ENCODE data around the gene CLCN5. TPM values are rescaled to one million over a fixed set of nuclear protein-coding genes. Genes with fewer than 3 reads are reported as not detected.
"Not testable (repeated sequence)": the region's sequence is repeated elsewhere in the genome, so short reads cannot be mapped to it uniquely, and the experiment has no call there.

The CLCN5 gene
- polyA plus RNA-seq, 4 donors: 2.7 to 51.0 (median 4.8) TPM

GRCh38 chrX:50003467-50003866 is 81.1 kb downstream of the CLCN5 start:
- no peak overlapping the region for H3K27ac ChIP-seq (ENCODE audit: low read depth in 1 of 3, low read length in 2 of 3)
- no peak for FAIRE-seq

GRCh38 chrX:50003927-50004326 is 81.5 kb downstream of the CLCN5 start:
- H3K9me3 ChIP-seq (ENCODE audit: control insufficient read depth in 2 of 2, insufficient read depth in 1 of 2, low read depth in 1 of 2, low read length in 1 of 2): no peaks in the 10 kb centered on the region
- H3K36me3 ChIP-seq (ENCODE audit: control insufficient read depth in 3 of 3, insufficient read depth in 2 of 3, low read depth in 1 of 3, low read length in 3 of 3): peaks cover 0 to 4% (median 0%) of the 10 kb centered on the region in 3 donors
- H3K27ac ChIP-seq (ENCODE audit: low read depth in 1 of 3, low read length in 2 of 3): no peak overlapping the region
- no peaks in the 10 kb centered on the region for H3K4me1 ChIP-seq (ENCODE audit: control insufficient read depth in 3 of 3, insufficient read depth in 2 of 3, low read depth in 1 of 3, low read length in 2 of 3)
- no peak overlapping the region for H3K4me3 ChIP-seq (ENCODE audit: low read depth in 1 of 3, low read length in 3 of 3)
- DNase-seq (no peak), FAIRE-seq (no peak)
- no peaks in the 10 kb centered on the region for H3K27me3 ChIP-seq (ENCODE audit: control insufficient read depth in 3 of 3, insufficient read depth in 3 of 3, low read length in 3 of 3)
- 67 to 86% (median 83%) methylated on average over 2 of the region's 2 CpGs for WGBS, 3 donors

More at GRCh38 chrX:50003467-50003866, 81.1 kb downstream of the CLCN5 start:
- DNase-seq: no peak
- no peaks in the 10 kb centered on the region for H3K27me3 ChIP-seq (ENCODE audit: control insufficient read depth in 3 of 3, insufficient read depth in 3 of 3, low read length in 3 of 3)
- H3K4me3 ChIP-seq (ENCODE audit: low read depth in 1 of 3, low read length in 3 of 3): no peak overlapping the region
- H3K36me3 ChIP-seq (ENCODE audit: control insufficient read depth in 3 of 3, insufficient read depth in 2 of 3, low read depth in 1 of 3, low read length in 3 of 3): peaks cover 0 to 4% (median 0%) of the 10 kb centered on the region in 3 donors
- no peaks in the 10 kb centered on the region for H3K4me1 ChIP-seq (ENCODE audit: control insufficient read depth in 3 of 3, insufficient read depth in 2 of 3, low read depth in 1 of 3, low read length in 2 of 3)
- H3K9me3 ChIP-seq (ENCODE audit: control insufficient read depth in 2 of 2, insufficient read depth in 1 of 2, low read depth in 1 of 2, low read length in 1 of 2): no peaks in the 10 kb centered on the region
- 90 to 95% (median 92%) methylated on average over 4 of the region's 4 CpGs for WGBS, 3 donors

- not testable (repeated sequence) for FAIRE-seq; H3K4me3 ChIP-seq (ENCODE audit: low read depth in 1 of 3, low read length in 3 of 3); H3K9me3 ChIP-seq (ENCODE audit: control insufficient read depth in 2 of 2, insufficient read depth in 1 of 2, low read depth in 1 of 2, low read length in 1 of 2); H3K4me1 ChIP-seq (ENCODE audit: control insufficient read depth in 3 of 3, insufficient read depth in 2 of 3, low read depth in 1 of 3, low read length in 2 of 3); H3K36me3 ChIP-seq (ENCODE audit: control insufficient read depth in 3 of 3, insufficient read depth in 2 of 3, low read depth in 1 of 3, low read length in 3 of 3); H3K27me3 ChIP-seq (ENCODE audit: control insufficient read depth in 3 of 3, insufficient read depth in 3 of 3, low read length in 3 of 3); H3K27ac ChIP-seq (ENCODE audit: low read depth in 1 of 3, low read length in 2 of 3); DNase-seq
- WGBS, 3 donors: 33 to 34% (median 34%) methylated on average over 5 of the region's 5 CpGs
Measured at GRCh38 chrX:50025591-50025990, 103.2 kb downstream of the CLCN5 start.

- H3K36me3 ChIP-seq (ENCODE audit: control insufficient read depth in 3 of 3, insufficient read depth in 2 of 3, low read depth in 1 of 3, low read length in 3 of 3): peaks cover 0 to 3% (median 0%) of the 10 kb centered on the region in 3 donors
- no peaks in the 10 kb centered on the region for H3K27me3 ChIP-seq (ENCODE audit: control insufficient read depth in 3 of 3, insufficient read depth in 3 of 3, low read length in 3 of 3)
- H3K9me3 ChIP-seq (ENCODE audit: control insufficient read depth in 2 of 2, insufficient read depth in 1 of 2, low read depth in 1 of 2, low read length in 1 of 2): no peaks in the 10 kb centered on the region
- H3K27ac ChIP-seq (ENCODE audit: low read depth in 1 of 3, low read length in 2 of 3): peak overlapping the region in 1 of 3 donors; percentile 53
- no peak overlapping the region for H3K4me3 ChIP-seq (ENCODE audit: low read depth in 1 of 3, low read length in 3 of 3)
- FAIRE-seq (no peak), DNase-seq (peak; percentile 44 to 64)
- H3K4me1 ChIP-seq (ENCODE audit: control insufficient read depth in 3 of 3, insufficient read depth in 2 of 3, low read depth in 1 of 3, low read length in 2 of 3): no peaks in the 10 kb centered on the region
Measured at GRCh38 chrX:50035126-50035525, 112.7 kb downstream of the CLCN5 start.

- FAIRE-seq (no peak), DNase-seq (no peak)
- 58 to 70% (median 60%) methylated on average over 2 of the region's 2 CpGs for WGBS, 3 donors
- Histone ChIP-seq H3K4me1 (ENCODE audit: control insufficient read depth in 3 of 3, insufficient read depth in 2 of 3, low read depth in 1 of 3, low read length in 2 of 3) (no peaks in the 10 kb centered on the region), H3K27ac (ENCODE audit: low read depth in 1 of 3, low read length in 2 of 3) (peak overlapping the region in 1 of 3 donors; percentile 11), H3K9me3 (ENCODE audit: control insufficient read depth in 2 of 2, insufficient read depth in 1 of 2, low read depth in 1 of 2, low read length in 1 of 2) (no peaks in the 10 kb centered on the region), H3K27me3 (ENCODE audit: control insufficient read depth in 3 of 3, insufficient read depth in 3 of 3, low read length in 3 of 3) (no peaks in the 10 kb centered on the region), H3K4me3 (ENCODE audit: low read depth in 1 of 3, low read length in 3 of 3) (no peak overlapping the region), H3K36me3 (ENCODE audit: control insufficient read depth in 3 of 3, insufficient read depth in 2 of 3, low read depth in 1 of 3, low read length in 3 of 3) (peaks cover 0 to 3% (median 0%) of the 10 kb centered on the region in 3 donors)
Measured at GRCh38 chrX:50036426-50036825, 114.0 kb downstream of the CLCN5 start.

- FAIRE-seq: no peak
Measured at GRCh38 chrX:50045823-50046222, 123.4 kb downstream of the CLCN5 start.

GRCh38 chrX:50049228-50049627 is 126.8 kb downstream of the CLCN5 start:
- 79 to 97% (median 91%) methylated on average over 1 of the region's 1 CpG for WGBS, 3 donors
- peaks cover 0 to 4% (median 0%) of the 10 kb centered on the region in 3 donors for H3K36me3 ChIP-seq (ENCODE audit: control insufficient read depth in 3 of 3, insufficient read depth in 2 of 3, low read depth in 1 of 3, low read length in 3 of 3)
- FAIRE-seq (no peak), DNase-seq (no peak)
- no peaks in the 10 kb centered on the region for H3K9me3 ChIP-seq (ENCODE audit: control insufficient read depth in 2 of 2, insufficient read depth in 1 of 2, low read depth in 1 of 2, low read length in 1 of 2)
- no peak overlapping the region for H3K27ac ChIP-seq (ENCODE audit: low read depth in 1 of 3, low read length in 2 of 3)
- H3K27me3 ChIP-seq (ENCODE audit: control insufficient read depth in 3 of 3, insufficient read depth in 3 of 3, low read length in 3 of 3): no peaks in the 10 kb centered on the region
- no peaks in the 10 kb centered on the region for H3K4me1 ChIP-seq (ENCODE audit: control insufficient read depth in 3 of 3, insufficient read depth in 2 of 3, low read depth in 1 of 3, low read length in 2 of 3)
- H3K4me3 ChIP-seq (ENCODE audit: low read depth in 1 of 3, low read length in 3 of 3): no peak overlapping the region

More at GRCh38 chrX:50045823-50046222, 123.4 kb downstream of the CLCN5 start:
- no peak for DNase-seq
- Histone ChIP-seq H3K27me3 (ENCODE audit: control insufficient read depth in 3 of 3, insufficient read depth in 3 of 3, low read length in 3 of 3) (no peaks in the 10 kb centered on the region), H3K27ac (ENCODE audit: low read depth in 1 of 3, low read length in 2 of 3) (no peak overlapping the region), H3K36me3 (ENCODE audit: control insufficient read depth in 3 of 3, insufficient read depth in 2 of 3, low read depth in 1 of 3, low read length in 3 of 3) (peaks cover 0 to 4% (median 1%) of the 10 kb centered on the region in 3 donors), H3K4me1 (ENCODE audit: control insufficient read depth in 3 of 3, insufficient read depth in 2 of 3, low read depth in 1 of 3, low read length in 2 of 3) (no peaks in the 10 kb centered on the region), H3K4me3 (ENCODE audit: low read depth in 1 of 3, low read length in 3 of 3) (no peak overlapping the region), H3K9me3 (ENCODE audit: control insufficient read depth in 2 of 2, insufficient read depth in 1 of 2, low read depth in 1 of 2, low read length in 1 of 2) (no peaks in the 10 kb centered on the region)
- 78 to 90% (median 85%) methylated on average over 3 of the region's 3 CpGs for WGBS, 3 donors

GRCh38 chrX:50054147-50054546 is 131.8 kb downstream of the CLCN5 start:
- FAIRE-seq (no peak), DNase-seq (no peak)
- Histone ChIP-seq H3K36me3 (ENCODE audit: control insufficient read depth in 3 of 3, insufficient read depth in 2 of 3, low read depth in 1 of 3, low read length in 3 of 3) (no peaks in the 10 kb centered on the region), H3K4me3 (ENCODE audit: low read depth in 1 of 3, low read length in 3 of 3) (no peak overlapping the region), H3K27ac (ENCODE audit: low read depth in 1 of 3, low read length in 2 of 3) (no peak overlapping the region), H3K4me1 (ENCODE audit: control insufficient read depth in 3 of 3, insufficient read depth in 2 of 3, low read depth in 1 of 3, low read length in 2 of 3) (no peaks in the 10 kb centered on the region), H3K27me3 (ENCODE audit: control insufficient read depth in 3 of 3, insufficient read depth in 3 of 3, low read length in 3 of 3) (no peaks in the 10 kb centered on the region), H3K9me3 (ENCODE audit: control insufficient read depth in 2 of 2, insufficient read depth in 1 of 2, low read depth in 1 of 2, low read length in 1 of 2) (peaks cover 0 to 3% of the 10 kb centered on the region in 2 donors)
- 56 to 92% (median 63%) methylated on average over 1 of the region's 1 CpG for WGBS, 3 donors

- H3K27ac ChIP-seq (ENCODE audit: low read depth in 1 of 3, low read length in 2 of 3): peak overlapping the region in 1 of 3 donors; percentile 87
- FAIRE-seq (no peak), DNase-seq (peak in 1 of 2 donors; percentile 41)
- no peaks in the 10 kb centered on the region for H3K36me3 ChIP-seq (ENCODE audit: control insufficient read depth in 3 of 3, insufficient read depth in 2 of 3, low read depth in 1 of 3, low read length in 3 of 3)
- H3K4me3 ChIP-seq (ENCODE audit: low read depth in 1 of 3, low read length in 3 of 3): no peak overlapping the region
- H3K9me3 ChIP-seq (ENCODE audit: control insufficient read depth in 2 of 2, insufficient read depth in 1 of 2, low read depth in 1 of 2, low read length in 1 of 2): no peaks in the 10 kb centered on the region
- WGBS, 3 donors: 34 to 64% (median 59%) methylated on average over 4 of the region's 4 CpGs
- no peaks in the 10 kb centered on the region for H3K27me3 ChIP-seq (ENCODE audit: control insufficient read depth in 3 of 3, insufficient read depth in 3 of 3, low read length in 3 of 3)
- no peaks in the 10 kb centered on the region for H3K4me1 ChIP-seq (ENCODE audit: control insufficient read depth in 3 of 3, insufficient read depth in 2 of 3, low read depth in 1 of 3, low read length in 2 of 3)
Measured at GRCh38 chrX:50066318-50066937, 144.0 kb downstream of the CLCN5 start.
